A549 (cell line): ENCODE results near the gene SREBF1. TPM values are rescaled to one million over a fixed set of nuclear protein-coding genes. Genes with fewer than 3 reads are reported as not detected.

Experiments used
- ATAC-seq, 2 experiments: fragments of 200-7000 bp in 1 of 2; fragments of >200 bp in 1 of 2; cut with Nextera tagmentation in 1 of 2; cut with Tn5 transposase in 1 of 2; 3 replicates each; pipeline versions ENCODE4 v1.8.0 to v1.9.1; 2018 to 2020; ENCODE audit warnings: mild to moderate bottlenecking in 1 of 2, moderate library complexity in 1 of 2
- CTCF ChIA-PET: fragments of 300-600 bp; sonication (Branson Sonifier 250); formaldehyde crosslinking; extraction: SDS; loops from one replicate; lab custom pipeline; 2021; ENCODE audit warnings: antibody characterized with exemption, inconsistent platforms; lab: Yijun Ruan, JAX
- POLR2A ChIA-PET: fragments of 350-600 bp; formaldehyde crosslinking; extraction: SDS; loops from one replicate; lab custom pipeline; 2021; ENCODE audit warnings: antibody characterized with exemption, inconsistent platforms; lab: Yijun Ruan, JAX
- DNase-seq, 2 experiments: peaks; one replicate each; pipeline versions ENCODE4 v3.0.0 to v3.0.0-alpha.2; 2011 to 2016; ENCODE audit warnings: low read depth in 1 of 2, low spot score in 1 of 2
- FAIRE-seq: peaks from 2 replicates; lab custom pipeline; 2011; peaks lifted over from hg19 to GRCh38; lab: Jason Lieb, UNC
- H3K27ac ChIP-seq, 2 experiments: fragments of >200 bp; sonication (Bioruptor Twin); formaldehyde crosslinking; 3 replicates each; pipeline ENCODE4 v1.5.1; 2016 to 2017
- H3K4me1 ChIP-seq: fragments of >200 bp; sonication (Bioruptor Twin); formaldehyde crosslinking; 3 replicates; pipeline ENCODE4 v1.6.1; 2016
- H3K4me2 ChIP-seq: fragments of >200 bp; sonication (Bioruptor Twin); formaldehyde crosslinking; 3 replicates; pipeline ENCODE4 v1.6.1; 2016
- H3K4me3 ChIP-seq: fragments of >200 bp; sonication (Bioruptor Twin); formaldehyde crosslinking; 3 replicates; pipeline ENCODE4 v1.5.1; 2016
- H3K9me3 ChIP-seq: fragments of >200 bp; sonication (Bioruptor Twin); formaldehyde crosslinking; 3 replicates; pipeline ENCODE4 v1.6.1; 2016
- EP300 ChIP-seq, 2 experiments: fragments of >200 bp; sonication (Bioruptor Twin); formaldehyde crosslinking; IDR thresholded peaks; 2 replicates in 1 of 2; 3 replicates in 1 of 2; pipeline ENCODE4 v1.6.1; 2016 to 2017
- GATA3 ChIP-seq: IDR thresholded peaks from 2 replicates; pipeline ENCODE4 v1.6.1; 2012; ENCODE audit warnings: borderline replicate concordance
- JUN ChIP-seq, 2 experiments: fragments of >200 bp; sonication (Bioruptor Twin); formaldehyde crosslinking; IDR thresholded peaks; 2 replicates in 1 of 2; 3 replicates in 1 of 2; pipeline ENCODE4 v1.6.1; 2016 to 2017
- KDM5A ChIP-seq: fragments of 200-600 bp; sonication (generic); IDR thresholded peaks from 2 replicates; pipeline ENCODE4 v1.6.1; 2016; ENCODE audit warnings: antibody characterized with exemption, mild to moderate bottlenecking
- MAFK ChIP-seq: fragments of 450-650 bp; IDR thresholded peaks from 2 replicates; pipeline ENCODE4 v1.6.1; 2014; ENCODE audit not compliant: partially characterized antibody
- MAX ChIP-seq: IDR thresholded peaks from 2 replicates; pipeline ENCODE4 v1.6.1; 2012
- MAZ ChIP-seq: fragments of 150-350 bp; IDR thresholded peaks from 2 replicates; pipeline ENCODE4 v1.6.1; 2014; ENCODE audit warnings: antibody characterized with exemption, low read depth, low read length, borderline replicate concordance
- MYC ChIP-seq: IDR thresholded peaks from 2 replicates; pipeline ENCODE4 v1.6.1; 2012; ENCODE audit warnings: mild to moderate bottlenecking, inconsistent platforms, low read length, improper control_type of control experiment, borderline replicate concordance
- PBX3 ChIP-seq: IDR thresholded peaks from 2 replicates; pipeline ENCODE4 v1.6.1; 2012
- POLR2A ChIP-seq: IDR thresholded peaks from 2 replicates; pipeline ENCODE4 v1.6.1; 2012; ENCODE audit warnings: mild to moderate bottlenecking, low read length
- RAD21 ChIP-seq, 2 experiments: fragments of >200 bp in 1 of 2; sonication (Bioruptor Twin) in 1 of 2; formaldehyde crosslinking in 1 of 2; IDR thresholded peaks in 1 of 2; conservative IDR thresholded peaks in 1 of 2; 2 replicates in 1 of 2; 3 replicates in 1 of 2; pipeline ENCODE4 v1.6.1; 2012 to 2018; ENCODE audit warnings: inconsistent platforms in 1 of 2
- TP53 ChIP-seq: fragments of 250-450 bp; sonication (Bioruptor Pico); IDR thresholded peaks from 2 replicates; pipeline ENCODE4 v1.5.0; 2021; ENCODE audit warnings: mild to moderate bottlenecking, moderate library complexity
- WGBS: methylation state at CpG from one replicate; pipeline ENCODE4 v1.1.6; 2017; ENCODE audit errors: missing lambda C conversion rate; 5-methylcytosine and 5-hydroxymethylcytosine counted together
- polyA plus RNA-seq, 4 experiments: library from polyadenylated mRNA; depleted of rRNA in 3 of 4; stranded (reverse); fragments of >200 nt; fragmentation: RNase III in 1 of 4; extraction: RNeasy Plus Mini Kit Qiagen cat#74134 plus additional on column Dnase treatment in 1 of 4; gene quantifications; 2 replicates in 3 of 4; 3 replicates in 1 of 4; pipeline ENCODE4 v1.2.3, GENCODE V29; 2011 to 2017

Gene SREBF1
- polyA plus RNA-seq, 2 of the 4 experiments (the other 2 are of a cell fraction) = 47.4 to 159 TPM

GRCh38 chr17:17823433-17824118 is 13.2 kb downstream of the SREBF1 start:
- Histone ChIP-seq H3K27ac (peak overlapping the region; percentile 93 to 96), H3K4me3 (peak overlapping the region; percentile 53), H3K9me3 (no peaks in the 10 kb centered on the region), H3K4me2 (peak overlapping the region; percentile 100), H3K4me1 (peaks cover 96% of the 10 kb centered on the region)
- ATAC-seq = peak; percentile 55 to 76
- peak; percentile 90 to 98 for DNase-seq
- CTCF ChIA-PET = interaction anchor here (0.6 to 30.5 kb wide), 7 partner anchors 10 to 162 kb away, joined by 3 to 859 read pairs (median 3); partner anchors contain the start of gene SREBF1
- 5% methylated on average over 29 of the region's 69 CpGs for WGBS
- peak in 1 of 2 experiments; percentile 37; a peak in 1 of 5 replicates for TF ChIP-seq EP300 (IDR thresholded peaks at IDR 0.05)
- no peak; a peak in 1 of 5 replicates for TF ChIP-seq RAD21 (conservative IDR thresholded peaks at IDR 0.05 in 1 of 2, IDR thresholded peaks at IDR 0.05 in 1 of 2)
- TF ChIP-seq GATA3 = peak; percentile 24
- TF ChIP-seq MAX = peak; percentile 66; the same call in 1 of the 2 replicates
- peak; percentile 32; the same call in 1 of the 2 replicates for TF ChIP-seq MYC
- TF ChIP-seq TP53 = 0 out of 2 replicates have a peak, but pooled peaks have one; percentile 14
- TF ChIP-seq MAZ = no peak
- TF ChIP-seq JUN (IDR thresholded peaks at IDR 0.05) = peak in 1 of 2 experiments; percentile 72; a peak in 3 of 5 replicates
- TF ChIP-seq, all 56 proteins: peak for 6
- POLR2A ChIA-PET = interaction anchor here (1.0 kb wide), 3 partner anchors 9 to 17 kb away, joined by 3 to 29 read pairs (median 4); partner anchors contain the start of gene SREBF1
- no peak for FAIRE-seq

- Histone ChIP-seq H3K4me3 (peak overlapping the region; percentile 53), H3K27ac (peak overlapping the region; percentile 86 to 93), H3K4me2 (peak overlapping the region; percentile 100), H3K4me1 (peaks cover 96% of the 10 kb centered on the region), H3K9me3 (no peaks in the 10 kb centered on the region)
- TF ChIP-seq KDM5A (no peak), JUN (IDR thresholded peaks at IDR 0.05) (peak in 1 of 2 experiments; percentile 4; a peak in 1 of 5 replicates), PBX3 (no peak)
- ChIA-PET CTCF (interaction anchor here (1.2 to 30.5 kb wide), 6 partner anchors 6 to 142 kb away, joined by 3 to 859 read pairs (median 204); partner anchors contain the start of genes RAI1 and SREBF1), POLR2A (interaction anchor here (6.1 kb wide), 1 partner anchor 14 kb away, joined by 105 read pairs; the partner anchor contains the start of gene SREBF1)
- DNase-seq = no peak
- 80% methylated on average over 1 of the region's 3 CpGs for WGBS
- ATAC-seq = no peak
- no peak for FAIRE-seq
These were observed 14.2 kb downstream of the SREBF1 start for GRCh38 chr17:17822616-17823015.

GRCh38 chr17:17822189-17822588 is 14.6 kb downstream of the SREBF1 start:
- ChIA-PET POLR2A (interaction anchor here (6.1 kb wide), 1 partner anchor 14 kb away, joined by 105 read pairs; the partner anchor contains the start of gene SREBF1), CTCF (interaction anchor here (1.2 to 30.5 kb wide), 6 partner anchors 7 to 141 kb away, joined by 3 to 859 read pairs (median 204); partner anchors contain the start of genes RAI1 and SREBF1)
- peaks cover 96% of the 10 kb centered on the region for H3K4me1 ChIP-seq
- peak overlapping the region; percentile 100 for H3K4me2 ChIP-seq
- no peak for DNase-seq
- peak overlapping the region; percentile 86 to 93 for H3K27ac ChIP-seq
- 60% methylated on average over 1 of the region's 1 CpG for WGBS
- H3K9me3 ChIP-seq = no peaks in the 10 kb centered on the region
- TF ChIP-seq MAX (peak; percentile 19; the same call in 1 of the 2 replicates), MAFK (no peak)
- FAIRE-seq = no peak
- peak overlapping the region; percentile 53 for H3K4me3 ChIP-seq
- no peak for ATAC-seq

GRCh38 chr17:17820463-17821158 is 16.2 kb downstream of the SREBF1 start:
- DNase-seq (no peak), FAIRE-seq (no peak), ATAC-seq (no peak)
- 68% methylated on average over 7 of the region's 7 CpGs for WGBS
- Histone ChIP-seq H3K4me1 (peaks cover 89% of the 10 kb centered on the region), H3K4me2 (peak overlapping the region; percentile 100), H3K4me3 (peak overlapping the region; percentile 53; the same call in 2 of the 3 replicates), H3K9me3 (no peaks in the 10 kb centered on the region), H3K27ac (peak overlapping the region; percentile 86 to 93)
- TF ChIP-seq MAX (0 out of 2 replicates have a peak, but pooled peaks have one; percentile 11), POLR2A (no peak)
- POLR2A ChIA-PET = interaction anchor here (0.6 to 6.1 kb wide), 4 partner anchors 10 to 1036 kb away, joined by 3 to 105 read pairs (median 4); partner anchors contain the start of gene SREBF1
- CTCF ChIA-PET = interaction anchor here (0.6 to 30.5 kb wide), 9 partner anchors 7 to 213 kb away, joined by 3 to 859 read pairs (median 5); partner anchors contain the start of gene SREBF1
